GM21390 (cell line): Measurements from ENCODE around the gene POC1A.
"Not testable (repeated sequence)": the region's sequence is repeated elsewhere in the genome, so short reads cannot be mapped to it uniquely, and the experiment has no call there.

Source experiments
- ATAC-seq: cut with Tn5 transposase; IDR thresholded peaks from one replicate; pipeline ENCODE4 v1.9.1; 2021; ENCODE audit not compliant: unreplicated experiment

POC1A gene

DNA sequence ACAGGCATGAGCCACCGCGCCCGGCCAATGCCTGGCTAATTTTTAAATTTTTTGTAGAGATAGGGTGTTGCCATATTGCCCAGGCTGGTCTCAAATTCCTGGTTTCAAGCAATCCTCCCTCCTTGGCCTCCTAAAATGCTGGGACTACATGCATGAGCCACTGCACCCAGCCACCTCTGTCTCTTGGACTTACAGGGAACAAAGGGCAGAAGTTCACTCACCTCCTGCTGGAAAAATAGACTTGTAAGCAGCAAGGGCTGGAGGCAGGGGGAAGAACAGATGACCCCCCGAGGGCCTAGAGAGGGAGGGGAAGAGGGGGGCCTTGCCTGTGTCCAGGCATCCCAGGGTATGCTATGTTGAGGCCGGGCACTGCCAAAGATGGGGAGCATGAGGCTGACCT is 120.0 kb downstream of the POC1A start:
- ATAC-seq, result no peak

DNA sequence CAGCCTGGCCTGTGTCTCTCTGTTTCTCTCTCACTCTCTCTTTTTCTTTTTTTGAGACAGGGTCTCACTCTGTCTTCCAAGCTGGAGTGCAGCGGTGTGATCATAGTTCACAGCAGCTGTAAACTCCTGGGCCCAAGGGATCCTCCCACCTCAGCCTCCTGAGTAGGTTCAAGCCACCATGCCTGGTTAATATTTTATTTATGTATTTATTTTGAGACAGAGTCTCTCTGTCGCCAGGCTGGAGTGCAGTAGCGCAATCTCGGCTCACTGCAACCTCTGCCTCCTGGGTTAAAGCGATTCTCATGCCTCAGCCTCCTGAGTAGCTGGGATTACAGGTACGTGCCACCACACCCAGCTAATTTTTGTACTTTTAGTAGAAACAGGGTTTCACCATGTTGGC is 120.5 kb downstream of the POC1A start:
- ATAC-seq, result not testable (repeated sequence)

DNA sequence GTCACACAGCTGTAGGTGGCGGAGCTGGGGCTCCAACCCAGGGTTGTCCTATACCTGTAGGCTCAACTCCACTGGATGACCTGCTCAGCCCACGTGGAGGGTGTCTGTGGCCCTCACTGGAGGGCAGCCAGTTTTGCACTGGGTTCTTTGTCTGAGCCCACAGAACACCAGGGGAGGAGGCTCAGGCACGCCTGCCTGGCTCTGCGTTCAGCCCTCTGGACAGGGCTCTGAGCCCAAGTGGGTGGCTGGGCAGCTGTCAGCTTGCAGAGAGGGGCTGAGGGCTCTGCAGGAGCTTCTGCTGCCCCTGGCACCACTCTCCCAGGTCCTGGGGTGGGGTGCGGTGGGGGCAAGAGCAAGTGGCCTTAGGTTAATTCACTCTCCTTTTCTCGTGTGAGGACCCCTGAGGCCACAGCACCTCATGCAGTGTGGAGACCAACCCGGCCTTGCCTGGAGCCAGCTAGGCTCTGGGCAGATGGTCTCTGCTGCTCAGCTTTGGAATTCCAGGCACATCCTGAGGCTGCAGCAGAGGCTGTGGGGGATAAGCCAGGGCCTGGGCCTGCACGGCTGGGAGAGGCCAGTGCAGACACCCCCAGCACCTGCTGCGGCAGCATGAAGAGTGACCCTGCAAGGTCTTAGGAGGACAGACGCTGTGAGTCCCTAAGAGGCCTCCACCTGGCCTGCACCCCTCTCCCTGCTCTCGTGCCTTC is 121.4 kb downstream of the POC1A start:
- no peak for ATAC-seq

DNA sequence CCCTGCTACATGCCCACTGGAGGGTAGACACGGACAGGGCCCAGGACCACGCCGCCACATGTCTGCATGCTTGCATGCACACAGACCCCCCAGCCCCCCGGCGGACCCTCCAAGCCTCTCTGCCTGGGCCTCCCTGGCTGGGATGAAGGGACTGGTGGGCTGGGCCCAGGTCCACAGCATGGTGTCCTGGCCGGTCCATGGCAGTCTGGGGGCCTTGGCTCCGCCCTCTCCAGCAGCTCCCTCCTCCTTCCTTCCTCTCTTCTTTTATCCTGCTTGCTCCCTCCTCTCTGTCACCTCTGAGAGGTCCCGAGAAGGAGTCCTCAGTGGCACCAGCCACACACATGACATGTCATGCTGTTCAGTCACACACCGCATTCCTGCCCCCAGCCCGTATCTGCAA is 122.3 kb downstream of the POC1A start:
- no peak for ATAC-seq

DNA sequence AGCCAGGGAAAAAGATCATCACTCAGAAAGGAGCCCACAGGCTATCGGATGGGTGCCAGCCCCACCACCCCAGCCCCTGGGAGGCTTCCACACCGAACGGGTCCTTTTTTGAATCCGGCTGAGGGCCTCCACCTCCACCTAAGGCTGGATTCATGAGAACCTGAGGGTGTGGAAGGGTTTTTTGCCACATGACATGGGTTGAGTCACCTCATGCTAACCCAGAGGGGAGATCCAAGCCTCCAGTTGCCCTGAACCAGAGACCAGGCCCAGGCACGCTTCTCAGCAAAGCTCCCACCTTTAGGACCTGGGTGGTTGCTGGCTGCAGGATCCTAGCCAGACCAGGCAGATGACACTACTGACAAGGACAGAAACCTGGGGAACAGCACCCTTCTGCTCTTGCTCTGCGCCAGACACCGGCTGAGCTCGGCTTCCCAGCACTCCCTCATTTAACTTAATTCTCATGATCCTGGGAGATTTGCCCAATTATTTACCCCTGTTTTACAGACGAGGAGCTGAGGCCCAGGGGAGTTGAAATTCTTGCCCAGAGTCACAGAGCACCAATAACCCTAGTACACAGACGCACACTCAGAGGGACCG is 123.4 kb downstream of the POC1A start:
- ATAC-seq, result no peak

DNA sequence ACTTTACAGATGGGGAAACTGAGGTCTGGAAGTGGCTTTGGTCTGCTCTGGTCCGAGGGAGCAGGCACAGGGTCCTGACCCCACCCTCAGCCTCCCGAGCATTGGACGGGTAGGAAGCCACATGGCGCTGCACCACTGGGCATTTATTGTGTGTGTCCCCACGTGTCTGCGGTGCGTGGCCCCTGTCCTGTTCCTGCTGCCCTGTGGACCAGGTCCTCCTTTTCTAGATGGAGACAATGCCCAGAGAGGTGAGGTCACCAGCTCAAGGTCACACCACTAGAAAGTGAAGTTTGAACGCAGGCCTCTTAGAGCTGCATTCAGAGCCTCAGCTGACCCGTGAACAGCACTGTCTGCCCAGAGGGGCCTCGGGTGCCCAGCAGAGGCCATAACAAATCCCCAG is 124.7 kb downstream of the POC1A start:
- ATAC-seq, result no peak

DNA sequence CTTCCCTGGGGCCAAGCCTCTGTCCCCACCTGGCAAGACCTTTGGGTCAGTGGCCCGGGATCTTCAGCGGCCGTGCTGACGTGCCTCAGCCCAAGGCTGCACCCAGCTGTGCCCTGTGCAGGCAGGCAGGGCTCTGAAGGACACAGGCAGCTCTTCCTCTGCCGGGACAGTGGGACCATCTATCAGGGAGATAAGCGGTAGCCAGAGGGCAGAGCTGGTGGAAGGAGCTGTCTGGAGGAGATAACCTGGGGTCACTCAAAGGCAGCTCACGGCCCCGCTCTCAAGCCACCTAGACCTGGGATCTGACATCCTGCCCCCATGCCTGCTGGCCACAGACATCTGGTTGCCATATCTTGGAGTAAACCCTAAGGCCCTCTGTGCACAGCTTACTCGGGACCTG is 125.2 kb downstream of the POC1A start:
- no peak for ATAC-seq

DNA sequence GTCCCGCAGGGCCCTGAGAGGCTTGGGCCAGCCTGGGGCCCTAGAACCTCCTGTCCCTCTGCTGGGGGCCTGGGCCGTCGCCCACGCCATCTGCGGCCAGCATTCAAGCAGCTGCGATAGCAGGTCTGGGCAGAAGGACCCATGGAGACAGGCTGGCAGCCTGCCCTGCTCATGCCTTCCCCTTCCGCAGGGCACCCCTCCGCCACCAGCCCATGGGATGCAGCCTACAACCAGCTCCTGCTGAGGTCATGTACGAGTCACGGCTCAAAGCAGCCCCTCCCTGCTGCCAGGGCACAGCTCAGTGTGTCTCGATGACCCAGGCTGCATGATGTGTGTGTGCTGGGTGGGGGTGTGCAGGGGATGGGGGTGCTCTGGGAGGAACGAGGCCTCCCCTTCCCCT is 125.7 kb downstream of the POC1A start:
- no peak for ATAC-seq

DNA sequence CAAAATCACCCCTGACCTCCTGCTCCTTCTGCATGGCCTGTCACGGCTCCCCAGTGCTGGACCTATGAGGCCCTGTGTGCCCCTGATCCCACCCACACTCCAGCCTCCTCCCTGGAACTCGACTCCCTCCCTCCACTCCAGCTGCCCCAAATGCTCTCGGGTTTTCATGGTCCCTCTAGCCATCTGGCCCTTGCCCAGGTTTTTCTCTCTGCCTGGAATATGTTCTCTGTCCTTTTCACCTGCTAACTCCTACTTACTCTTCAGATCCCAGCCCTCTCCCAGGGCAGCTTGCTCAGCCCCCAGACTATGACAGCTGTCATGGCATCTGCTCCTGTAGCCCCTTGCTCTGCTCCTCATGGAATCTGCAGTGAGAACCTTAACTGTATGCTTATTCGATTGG is 128.2 kb downstream of the POC1A start:
- ATAC-seq, result no peak

DNA sequence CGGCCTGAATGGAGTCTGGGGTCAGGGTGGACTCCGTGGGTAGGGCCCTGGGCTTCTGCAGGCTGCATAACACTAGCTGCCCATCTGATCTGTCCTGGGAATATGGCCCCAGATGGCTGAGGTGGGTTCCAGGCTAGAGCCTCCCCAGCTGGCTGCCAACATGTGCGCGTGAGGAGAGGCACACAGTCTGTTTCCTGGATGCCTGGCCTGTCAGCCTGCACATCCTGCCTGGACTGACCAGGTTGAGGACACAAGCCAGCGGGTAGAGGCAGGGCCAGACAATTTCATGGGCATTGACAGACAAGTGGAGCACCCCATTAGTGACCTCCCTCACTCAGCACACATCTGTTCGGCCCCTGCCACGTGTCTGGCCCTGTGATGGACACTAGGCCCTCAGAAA is 128.8 kb downstream of the POC1A start:
- no peak for ATAC-seq
